H1 (cell line): ENCODE data around the gene CCDC120.

Experiments used
- CEBPB ChIP-seq: IDR thresholded peaks from 2 replicates; pipeline ENCODE4 v1.6.1; 2012; ENCODE audit warnings: low read depth, low read length
- POLR2A ChIP-seq, 2 experiments: IDR thresholded peaks; 1 replicate in 1 of 2; 2 replicates in 1 of 2; pipeline ENCODE4 v1.6.1; 2011; ENCODE audit warnings: low read depth in 2 of 2, low read length in 2 of 2, mild to moderate bottlenecking in 2 of 2; ENCODE audit errors: control extremely low read depth in 1 of 2
- POLR2AphosphoS5 ChIP-seq: IDR thresholded peaks from 2 replicates; pipeline ENCODE4 v1.6.1; 2011; ENCODE audit warnings: low read depth, low read length
- SP1 ChIP-seq: IDR thresholded peaks from 2 replicates; pipeline ENCODE4 v1.6.1; 2011; ENCODE audit warnings: low read depth, low read length
- TF ChIP-seq, protein P1 (sequence below), 3 experiments: IDR thresholded peaks; 1 replicate in 2 of 3; 2 replicates in 1 of 3; pipeline versions ENCODE4 v1.5.1 to v1.6.1; 2011; ENCODE audit warnings: low read length in 3 of 3, mild to moderate bottlenecking in 3 of 3, inconsistent platforms in 2 of 3, low read depth in 1 of 3, moderate library complexity in 1 of 3; ENCODE audit not compliant: insufficient read depth in 1 of 3; ENCODE audit errors: control extremely low read depth in 1 of 3

DNA sequence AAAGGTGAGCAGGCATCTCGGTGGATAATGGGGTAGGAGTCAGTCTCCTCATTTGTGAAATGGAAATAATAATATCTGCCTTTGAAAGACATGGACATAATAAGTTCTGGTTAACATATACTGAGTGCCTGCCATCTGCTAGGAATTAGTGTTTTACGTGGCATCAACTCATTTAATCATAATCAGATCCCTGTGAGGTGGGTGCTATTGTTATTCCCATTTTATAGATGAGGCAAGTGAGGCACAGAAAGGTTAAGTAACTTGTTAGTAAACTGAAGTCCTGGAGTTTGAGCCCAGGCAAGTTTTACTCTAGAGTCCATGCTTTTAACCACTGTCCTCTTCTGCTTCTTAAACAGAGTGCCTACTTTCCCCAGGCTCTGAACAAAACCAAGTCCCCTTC lies 7.5 kb downstream of the CCDC120 start:
- TF ChIP-seq, protein P1, sequence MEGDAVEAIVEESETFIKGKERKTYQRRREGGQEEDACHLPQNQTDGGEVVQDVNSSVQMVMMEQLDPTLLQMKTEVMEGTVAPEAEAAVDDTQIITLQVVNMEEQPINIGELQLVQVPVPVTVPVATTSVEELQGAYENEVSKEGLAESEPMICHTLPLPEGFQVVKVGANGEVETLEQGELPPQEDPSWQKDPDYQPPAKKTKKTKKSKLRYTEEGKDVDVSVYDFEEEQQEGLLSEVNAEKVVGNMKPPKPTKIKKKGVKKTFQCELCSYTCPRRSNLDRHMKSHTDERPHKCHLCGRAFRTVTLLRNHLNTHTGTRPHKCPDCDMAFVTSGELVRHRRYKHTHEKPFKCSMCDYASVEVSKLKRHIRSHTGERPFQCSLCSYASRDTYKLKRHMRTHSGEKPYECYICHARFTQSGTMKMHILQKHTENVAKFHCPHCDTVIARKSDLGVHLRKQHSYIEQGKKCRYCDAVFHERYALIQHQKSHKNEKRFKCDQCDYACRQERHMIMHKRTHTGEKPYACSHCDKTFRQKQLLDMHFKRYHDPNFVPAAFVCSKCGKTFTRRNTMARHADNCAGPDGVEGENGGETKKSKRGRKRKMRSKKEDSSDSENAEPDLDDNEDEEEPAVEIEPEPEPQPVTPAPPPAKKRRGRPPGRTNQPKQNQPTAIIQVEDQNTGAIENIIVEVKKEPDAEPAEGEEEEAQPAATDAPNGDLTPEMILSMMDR (IDR thresholded peaks at IDR 0.05; ENCODE audit: control extremely low read depth in 1 of 3, insufficient read depth in 1 of 3, low read depth in 1 of 3, low read length in 3 of 3) = no peak
- TF ChIP-seq SP1 (no peak), POLR2AphosphoS5 (no peak), POLR2A (IDR thresholded peaks at IDR 0.05; ENCODE audit: control extremely low read depth in 1 of 2, low read depth in 2 of 2, low read length in 2 of 2) (no peak), CEBPB (no peak)
